Measurements from ENCODE around the gene INHBB.

INHBB gene

GRCh38 chr2:120343433-120344105 lies 2.4 kb upstream of the INHBB start:
- DNase-seq, result peak; percentile 45

GRCh38 chr2:120344214-120344975 lies 1.5 kb upstream of the INHBB start:
- DNase-seq, result no peak

- no peak for DNase-seq
Observed at GRCh38 chr2:120344976-120345581, 857 bp upstream of the INHBB start.

GRCh38 chr2:120345608-120346007 lies 328 bp upstream of the INHBB start:
- no peak for DNase-seq

GRCh38 chr2:120346667-120347358 lies 877 bp downstream of the INHBB start:
- no peak for DNase-seq

GRCh38 chr2:120347396-120348060 lies 1.6 kb downstream of the INHBB start:
- no peak for DNase-seq

GRCh38 chr2:120348134-120348736 lies 2.3 kb downstream of the INHBB start:
- DNase-seq, result no peak

GRCh38 chr2:120348737-120349439 lies 3.0 kb downstream of the INHBB start:
- no peak for DNase-seq

GRCh38 chr2:120349440-120349921 lies 3.5 kb downstream of the INHBB start:
- DNase-seq, result no peak

- no peak for DNase-seq
Observed at GRCh38 chr2:120350080-120350479, 4.1 kb downstream of the INHBB start.

GRCh38 chr2:120350801-120351320 lies 4.9 kb downstream of the INHBB start:
- DNase-seq, result no peak

- DNase-seq, result no peak
Observed at GRCh38 chr2:120352696-120353590, 7.0 kb downstream of the INHBB start.

GRCh38 chr2:120353591-120353898 lies 7.6 kb downstream of the INHBB start:
- DNase-seq, result no peak

GRCh38 chr2:120353931-120354330 lies 8.0 kb downstream of the INHBB start:
- DNase-seq, result no peak

GRCh38 chr2:120354467-120354866 lies 8.5 kb downstream of the INHBB start:
- DNase-seq, result no peak

- DNase-seq, result no peak
Observed at GRCh38 chr2:120354935-120355779, 9.2 kb downstream of the INHBB start.

GRCh38 chr2:120355780-120356266 lies 9.9 kb downstream of the INHBB start:
- DNase-seq, result no peak

- no peak for DNase-seq
Observed at GRCh38 chr2:120357768-120358167, 11.8 kb downstream of the INHBB start.

- DNase-seq, result no peak
Observed at GRCh38 chr2:120358734-120359465, 13.0 kb downstream of the INHBB start.

Data from hematopoietic multipotent progenitor cell treated with erythropoietin and hydrocortisone succinate and interleukin-3 and kit ligand, for 8 days (in vitro differentiated cells).